Aorta (tissue), 5 donors: ENCODE results near the gene DEPP1. TPM values are rescaled to one million over a fixed set of nuclear protein-coding genes. Genes with fewer than 3 reads are reported as not detected.

Experiments used
- ATAC-seq: fragments of 200-7000 bp; cut with Tn5 transposase; one replicate; pipeline ENCODE4 v1.9.1; 2022; ENCODE audit warnings: moderate library complexity; ENCODE audit not compliant: low FRiP score
- DNase-seq, 2 donors: peaks; one replicate each; pipeline ENCODE4 v3.0.0-alpha.2; 2020
- H3K27ac ChIP-seq, 2 donors: one replicate each; pipeline ENCODE4 v1.5.1; 2013; ENCODE audit warnings: low read length in 2 of 2, mild to moderate bottlenecking in 2 of 2, moderate library complexity in 2 of 2, control low read depth in 1 of 2, inconsistent platforms in 1 of 2, low read depth in 1 of 2
- H3K27me3 ChIP-seq, 2 donors: one replicate each; pipeline ENCODE4 v1.6.1; 2013; ENCODE audit warnings: control low read depth in 1 of 2, low read length in 1 of 2, mild to moderate bottlenecking in 1 of 2, moderate library complexity in 1 of 2; ENCODE audit not compliant: insufficient read depth in 2 of 2, control insufficient read depth in 1 of 2
- H3K36me3 ChIP-seq, 2 donors: one replicate each; pipeline ENCODE4 v1.6.1; 2013; ENCODE audit warnings: control low read depth in 1 of 2, low read length in 1 of 2, mild to moderate bottlenecking in 1 of 2; ENCODE audit not compliant: insufficient read depth in 2 of 2, control insufficient read depth in 1 of 2
- H3K4me1 ChIP-seq, 2 donors: one replicate each; pipeline ENCODE4 v1.6.1; 2013; ENCODE audit warnings: low read length in 2 of 2, control low read depth in 1 of 2, mild to moderate bottlenecking in 1 of 2, moderate library complexity in 1 of 2; ENCODE audit not compliant: insufficient read depth in 2 of 2, control insufficient read depth in 1 of 2
- H3K4me3 ChIP-seq, 2 donors: one replicate each; pipeline ENCODE4 v1.5.1; 2013; ENCODE audit warnings: low read length in 2 of 2, control low read depth in 1 of 2, mild to moderate bottlenecking in 1 of 2
- H3K9me3 ChIP-seq: one replicate; pipeline ENCODE4 v1.6.1; 2013; ENCODE audit warnings: mild to moderate bottlenecking, low read length; ENCODE audit not compliant: control insufficient read depth
- WGBS, 2 donors: extraction: QIAGEN DNeasy Blood & Tissue Kit; methylation state at CpG; one replicate each; pipeline ENCODE4 v1.1.7; 2013; 5-methylcytosine and 5-hydroxymethylcytosine counted together
- intact Hi-C, 2 donors: fragments of 100-400 bp; cut with DNase I; formaldehyde crosslinking; loops; one replicate each; pipeline versions ENCODE4 v1.14.2 to v1.15.0; 2022
- polyA plus RNA-seq, 2 donors: library from polyadenylated mRNA; stranded (reverse); fragments of 200-250 nt; gene quantifications; one replicate each; pipeline ENCODE4 v1.2.3, GENCODE V29; 2013
- total RNA-seq, 2 donors: library from RNA; stranded (reverse); fragmentation: NEBNext Ultra II Directional; extraction: Animal tissue kit (Norgen Biotek cat#: 25700); gene quantifications; one replicate each; pipeline ENCODE4 v1.2.1, GENCODE V29; 2021
- donor health status: healthy with polysubstance abuse.
- donor health status: Bipolar disorder and iron deficiency.
- donor health status: DM: no; HTN: no; CAD: no.
- donor health status: DM: no; HTN: no; CAD: no.
- donor health status: DM: yes; HTN: yes; CAD: no.

Gene DEPP1
- total and polyA plus RNA-seq, 4 donors, result 55.2 to 492 (median 169) TPM

- intact Hi-C loops, result loop anchor here in 1 of 2 donors (5.0 kb wide), 1 partner anchor 1161 kb away; no protein-coding TSS in a partner anchor
- no peaks in the 10 kb centered on the region for H3K36me3 ChIP-seq
- H3K4me3 ChIP-seq, result no peak overlapping the region
- no peaks in the 10 kb centered on the region for H3K9me3 ChIP-seq
- no peaks in the 10 kb centered on the region for H3K27me3 ChIP-seq
- ATAC-seq, result no peak
- WGBS, 2 donors, result 66 to 68% methylated on average over 13 of the region's 13 CpGs
- peaks cover 3 to 5% of the 10 kb centered on the region in 2 donors for H3K4me1 ChIP-seq
- H3K27ac ChIP-seq, result no peak overlapping the region
- peak in 1 of 2 donors; percentile 69 for DNase-seq
Observed at GRCh38 chr10:44983066-44983894, 4.7 kb upstream of the DEPP1 start.

- Histone ChIP-seq H3K27me3 (no peaks in the 10 kb centered on the region), H3K4me3 (no peak overlapping the region), H3K27ac (peak overlapping the region in 1 of 2 donors; percentile 87), H3K9me3 (no peaks in the 10 kb centered on the region), H3K36me3 (no peaks in the 10 kb centered on the region), H3K4me1 (peaks cover 3 to 5% of the 10 kb centered on the region in 2 donors)
- WGBS, 2 donors, result 92 to 93% methylated on average over 6 to 9 of the region's 9 CpGs
- ATAC-seq (no peak), DNase-seq (peak in 1 of 2 donors; percentile 62)
- intact Hi-C loops, result loop anchor here in 1 of 2 donors (5.0 kb wide), 1 partner anchor 1160 kb away; no protein-coding TSS in a partner anchor
Observed at GRCh38 chr10:44982496-44982895, 3.9 kb upstream of the DEPP1 start.

GRCh38 chr10:44982114-44982460, 3.5 kb upstream of the DEPP1 start:
- no peaks in the 10 kb centered on the region for H3K36me3 ChIP-seq
- intact Hi-C loops, result loop anchor here in 1 of 2 donors (5.0 kb wide), 1 partner anchor 1160 kb away; no protein-coding TSS in a partner anchor
- no peak overlapping the region for H3K4me3 ChIP-seq
- H3K27ac ChIP-seq, result peak overlapping the region in 1 of 2 donors; percentile 87
- H3K4me1 ChIP-seq, result peaks cover 3 to 5% of the 10 kb centered on the region in 2 donors
- DNase-seq, result peak; percentile 91 to 95
- ATAC-seq, result peak; percentile 55
- WGBS, 2 donors, result 8 to 14% methylated on average over 9 of the region's 9 CpGs
- H3K27me3 ChIP-seq, result no peaks in the 10 kb centered on the region
- H3K9me3 ChIP-seq, result no peaks in the 10 kb centered on the region

GRCh38 chr10:44981172-44982113, 2.8 kb upstream of the DEPP1 start:
- ATAC-seq, result peak; percentile 42
- Histone ChIP-seq H3K4me3 (no peak overlapping the region), H3K27me3 (no peaks in the 10 kb centered on the region), H3K4me1 (peaks cover 3 to 5% of the 10 kb centered on the region in 2 donors), H3K36me3 (no peaks in the 10 kb centered on the region), H3K9me3 (no peaks in the 10 kb centered on the region), H3K27ac (peak overlapping the region; percentile 10 to 87)
- DNase-seq, result peak; percentile 88 to 90
- intact Hi-C loops, result loop anchor here in 1 of 2 donors (5.0 kb wide), 1 partner anchor 1159 kb away; no protein-coding TSS in a partner anchor
- 10% methylated on average over 11 of the region's 11 CpGs for WGBS, 2 donors

GRCh38 chr10:44980309-44981171, 1.9 kb upstream of the DEPP1 start:
- DNase-seq (peak in 1 of 2 donors; percentile 56), ATAC-seq (no peak)
- Histone ChIP-seq H3K9me3 (no peaks in the 10 kb centered on the region), H3K4me1 (peaks cover 1 to 3% of the 10 kb centered on the region in 2 donors), H3K27ac (peak overlapping the region; percentile 10 to 29), H3K36me3 (no peaks in the 10 kb centered on the region), H3K4me3 (no peak overlapping the region), H3K27me3 (no peaks in the 10 kb centered on the region)
- 79 to 82% methylated on average over 14 of the region's 14 CpGs for WGBS, 2 donors
- intact Hi-C loops, result loop anchor here in 1 of 2 donors (5.0 kb wide), 1 partner anchor 1158 kb away; no protein-coding TSS in a partner anchor

- Histone ChIP-seq H3K4me3 (no peak overlapping the region), H3K4me1 (peaks cover 0 to 3% of the 10 kb centered on the region in 2 donors), H3K27ac (peak overlapping the region in 1 of 2 donors; percentile 29), H3K9me3 (no peaks in the 10 kb centered on the region), H3K27me3 (no peaks in the 10 kb centered on the region), H3K36me3 (no peaks in the 10 kb centered on the region)
- no peak for ATAC-seq
- 84% methylated on average over 13 of the region's 13 CpGs for WGBS, 2 donors
- peak in 1 of 2 donors; percentile 49 for DNase-seq
- intact Hi-C loops, result loop anchor here (5.0 to 10.0 kb wide), 2 partner anchors 105 to 1157 kb away; no protein-coding TSS in a partner anchor
Observed at GRCh38 chr10:44979281-44980191, 927 bp upstream of the DEPP1 start.

- 1 to 3% methylated on average over 4 of the region's 4 CpGs for WGBS, 2 donors
- Histone ChIP-seq H3K27me3 (no peaks in the 10 kb centered on the region), H3K27ac (peak overlapping the region; percentile 85 to 93), H3K4me3 (peak overlapping the region; percentile 81 to 94), H3K36me3 (no peaks in the 10 kb centered on the region), H3K4me1 (peaks cover 0 to 3% of the 10 kb centered on the region in 2 donors), H3K9me3 (no peaks in the 10 kb centered on the region)
- intact Hi-C loops, result loop anchor here in 1 of 2 donors (10.0 kb wide), 1 partner anchor 103 kb away; no protein-coding TSS in a partner anchor
- no peak for ATAC-seq
- DNase-seq, result no peak
Observed at GRCh38 chr10:44978213-44978569, 418 bp downstream of the DEPP1 start.
